OCI-LY7 (cell line): ENCODE data around the gene KLHDC10. TPM values are rescaled to one million over a fixed set of nuclear protein-coding genes. Genes with fewer than 3 reads are reported as not detected.
"Not testable (repeated sequence)": the region's sequence is repeated elsewhere in the genome, so short reads cannot be mapped to it uniquely, and the experiment has no call there.

Experiments
- BruUV-seq: library from RNA; stranded (reverse); fragments of 400-500 nt; replicated peaks from 2 replicates; lab custom pipeline; 2021; lab: Mats Ljungman, UMichigan
- CTCF ChIA-PET: fragments of 300-600 bp; sonication (Branson Sonifier 250); formaldehyde crosslinking; loops from one replicate; lab custom pipeline; 2022; ENCODE audit warnings: antibody characterized with exemption; ENCODE audit not compliant: unreplicated experiment; lab: Charles Lee
- POLR2A ChIA-PET: fragments of 300-600 bp; sonication (Branson Sonifier 250); formaldehyde crosslinking; loops from one replicate; lab custom pipeline; 2022; ENCODE audit warnings: antibody characterized with exemption; lab: Charles Lee
- DNase-seq: peaks from one replicate; pipeline ENCODE4 v3.0.0-alpha.2; 2015; ENCODE audit warnings: low spot score
- H2AFZ ChIP-seq: fragments of 200-600 bp; sonication (generic), shearing (Covaris generic); 2 replicates; pipeline ENCODE4 v1.6.1; 2014; ENCODE audit warnings: mild to moderate bottlenecking, antibody characterized with exemption, low read length, moderate library complexity
- H3K27ac ChIP-seq: fragments of 200-600 bp; sonication (generic); 2 replicates; pipeline ENCODE4 v1.5.1; 2014; ENCODE audit warnings: mixed run types, low read depth, mild to moderate bottlenecking, moderate library complexity, low read length, inconsistent platforms; ENCODE audit not compliant: poor library complexity, severe bottlenecking
- H3K36me3 ChIP-seq: fragments of 200-600 bp; sonication (generic); 2 replicates; pipeline ENCODE4 v1.6.1; 2014; ENCODE audit warnings: mild to moderate bottlenecking, antibody characterized with exemption, low read length, moderate library complexity, mixed read lengths; ENCODE audit not compliant: insufficient read depth
- H3K4me1 ChIP-seq: fragments of 200-600 bp; sonication (generic); 2 replicates; pipeline ENCODE4 v1.5.1; 2014; ENCODE audit warnings: mild to moderate bottlenecking, low read length; ENCODE audit not compliant: insufficient read depth, poor library complexity, severe bottlenecking
- H3K4me2 ChIP-seq: fragments of 200-600 bp; sonication (generic); 2 replicates; pipeline ENCODE4 v1.6.1; 2014; ENCODE audit warnings: mild to moderate bottlenecking, low read length
- H3K4me3 ChIP-seq: fragments of 200-600 bp; sonication (generic); 2 replicates; pipeline ENCODE4 v1.5.1; 2014; ENCODE audit warnings: mild to moderate bottlenecking, low read depth, low read length; ENCODE audit not compliant: poor library complexity, severe bottlenecking
- H3K79me2 ChIP-seq: fragments of 200-600 bp; sonication (generic); 2 replicates; pipeline ENCODE4 v1.6.1; 2016; ENCODE audit warnings: low read depth, mild to moderate bottlenecking, low read length, moderate library complexity, mixed read lengths; ENCODE audit not compliant: insufficient read depth
- H3K9me2 ChIP-seq: fragments of 200-600 bp; sonication (generic); 2 replicates; pipeline ENCODE4 v1.6.1; 2016; ENCODE audit warnings: mild to moderate bottlenecking, low read length, mixed read lengths; ENCODE audit not compliant: insufficient read depth
- H3K9me3 ChIP-seq: fragments of 200-600 bp; sonication (generic); 2 replicates; pipeline ENCODE4 v1.6.1; 2014; ENCODE audit warnings: mild to moderate bottlenecking, mixed run types, low read length, mixed read lengths
- H4K20me1 ChIP-seq: fragments of 200-600 bp; sonication (generic); 2 replicates; pipeline ENCODE4 v1.6.1; 2014; ENCODE audit warnings: mild to moderate bottlenecking, antibody characterized with exemption, low read length, moderate library complexity, mixed read lengths; ENCODE audit not compliant: insufficient read depth
- EZH2phosphoT487 ChIP-seq: fragments of 200-600 bp; sonication (generic); IDR thresholded peaks from 2 replicates; pipeline ENCODE4 v1.6.1; 2018; ENCODE audit warnings: low read depth, borderline replicate concordance, mild to moderate bottlenecking, mixed run types, antibody characterized with exemption, low read length, moderate library complexity, mixed read lengths
- intact Hi-C: fragments of 100-400 bp; cut with micrococcal nuclease; formaldehyde crosslinking; loops from one replicate; pipeline ENCODE4 v1.10.0; 2022; ENCODE audit not compliant: unreplicated experiment
- total RNA-seq, 2 experiments: library from RNA; depleted of rRNA in 1 of 2; stranded (reverse); fragments of >200 nt in 1 of 2; shearing (Covaris generic) in 1 of 2; gene quantifications; 2 replicates each; pipeline ENCODE4 v1.2.3, GENCODE V29; 2014 to 2022
- TF ChIP-seq, protein P1 (sequence below): fragments of 200-600 bp; sonication (generic); conservative IDR thresholded peaks from 2 replicates; pipeline ENCODE4 v1.5.1; 2014; ENCODE audit warnings: mild to moderate bottlenecking, antibody characterized with exemption, low read length, moderate library complexity, mixed read lengths

The KLHDC10 gene
- total RNA-seq, 2 experiments from 2014 or later, result 15.9 to 21.2 TPM

GRCh38 chr7:130124711-130125110 lies 54.4 kb downstream of the KLHDC10 start:
- Histone ChIP-seq H3K9me2 (no peaks in the 10 kb centered on the region), H3K9me3 (no peaks in the 10 kb centered on the region), H3K27ac (no peak overlapping the region), H3K4me2 (no peak overlapping the region), H3K36me3 (peaks cover 76% of the 10 kb centered on the region), H3K79me2 (no peaks in the 10 kb centered on the region), H3K4me1 (no peaks in the 10 kb centered on the region), H4K20me1 (no peaks in the 10 kb centered on the region), H3K4me3 (no peak overlapping the region), H2AFZ (no peak overlapping the region)
- ChIA-PET CTCF (no interaction called here), POLR2A (interaction anchor here (0.7 to 1.1 kb wide), 3 partner anchors 9 to 41 kb away, joined by 3 to 7 read pairs (median 5); no protein-coding TSS in a partner anchor)
- no peak for DNase-seq
- TF ChIP-seq, protein P1, sequence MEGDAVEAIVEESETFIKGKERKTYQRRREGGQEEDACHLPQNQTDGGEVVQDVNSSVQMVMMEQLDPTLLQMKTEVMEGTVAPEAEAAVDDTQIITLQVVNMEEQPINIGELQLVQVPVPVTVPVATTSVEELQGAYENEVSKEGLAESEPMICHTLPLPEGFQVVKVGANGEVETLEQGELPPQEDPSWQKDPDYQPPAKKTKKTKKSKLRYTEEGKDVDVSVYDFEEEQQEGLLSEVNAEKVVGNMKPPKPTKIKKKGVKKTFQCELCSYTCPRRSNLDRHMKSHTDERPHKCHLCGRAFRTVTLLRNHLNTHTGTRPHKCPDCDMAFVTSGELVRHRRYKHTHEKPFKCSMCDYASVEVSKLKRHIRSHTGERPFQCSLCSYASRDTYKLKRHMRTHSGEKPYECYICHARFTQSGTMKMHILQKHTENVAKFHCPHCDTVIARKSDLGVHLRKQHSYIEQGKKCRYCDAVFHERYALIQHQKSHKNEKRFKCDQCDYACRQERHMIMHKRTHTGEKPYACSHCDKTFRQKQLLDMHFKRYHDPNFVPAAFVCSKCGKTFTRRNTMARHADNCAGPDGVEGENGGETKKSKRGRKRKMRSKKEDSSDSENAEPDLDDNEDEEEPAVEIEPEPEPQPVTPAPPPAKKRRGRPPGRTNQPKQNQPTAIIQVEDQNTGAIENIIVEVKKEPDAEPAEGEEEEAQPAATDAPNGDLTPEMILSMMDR, result no peak
- no peak for TF ChIP-seq EZH2phosphoT487
- no TSS peak for BruUV-seq
- intact Hi-C loops, result loop anchor here (5.0 kb wide), 1 partner anchor 58 kb away; no protein-coding TSS in a partner anchor

GRCh38 chr7:130126840-130127239 lies 56.5 kb downstream of the KLHDC10 start:
- CTCF ChIA-PET, H3K27ac ChIP-seq, DNase-seq, H4K20me1 ChIP-seq, H3K4me3 ChIP-seq, H3K79me2 ChIP-seq, H3K9me2 ChIP-seq, intact Hi-C loops, H3K4me2 ChIP-seq, POLR2A ChIA-PET, BruUV-seq, H3K4me1 ChIP-seq, H2AFZ ChIP-seq, H3K9me3 ChIP-seq: not testable (repeated sequence)
- H3K36me3 ChIP-seq, result peaks cover 83% of the 10 kb centered on the region

GRCh38 chr7:130127404-130127803 lies 57.1 kb downstream of the KLHDC10 start:
- Histone ChIP-seq H3K4me3 (no peak overlapping the region), H3K4me2 (no peak overlapping the region), H3K36me3 (peaks cover 77% of the 10 kb centered on the region), H3K4me1 (no peaks in the 10 kb centered on the region), H3K79me2 (no peaks in the 10 kb centered on the region), H3K27ac (no peak overlapping the region), H2AFZ (no peak overlapping the region), H3K9me3 (no peaks in the 10 kb centered on the region), H3K9me2 (no peaks in the 10 kb centered on the region), H4K20me1 (no peaks in the 10 kb centered on the region)
- POLR2A ChIA-PET, result interaction anchor here (0.7 to 1.1 kb wide), 3 partner anchors 11 to 327 kb away, joined by 3 to 4 read pairs (median 3); no protein-coding TSS in a partner anchor
- no TSS peak for BruUV-seq
- no peak for TF ChIP-seq EZH2phosphoT487
- TF ChIP-seq, protein P1, result no peak
- intact Hi-C loops, result no loop called here
- CTCF ChIA-PET, result no interaction called here
- no peak for DNase-seq
